Fibroblast of skin of back (primary cell): ENCODE data around the gene KCTD2.
A peak's percentile ranks its signal among the peaks of the same experiment; 100 is the strongest.
"Not testable (repeated sequence)": the region's sequence is repeated elsewhere in the genome, so short reads cannot be mapped to it uniquely, and the experiment has no call there.

Source experiments
- DNase-seq: peaks from one replicate; pipeline ENCODE4 v3.0.0-alpha.2; 2013

Gene KCTD2

GRCh38 chr17:75020331-75021110 is 26.5 kb upstream of the KCTD2 start:
- DNase-seq = no peak

- DNase-seq = no peak
These were observed 22.2 kb upstream of the KCTD2 start for GRCh38 chr17:75024686-75025397.

- not testable (repeated sequence) for DNase-seq
These were observed 21.7 kb upstream of the KCTD2 start for GRCh38 chr17:75025398-75025734.

GRCh38 chr17:75026650-75027049 is 20.4 kb upstream of the KCTD2 start:
- not testable (repeated sequence) for DNase-seq

- DNase-seq = no peak
These were observed 16.9 kb upstream of the KCTD2 start for GRCh38 chr17:75030161-75030560.

- DNase-seq = peak; percentile 84
These were observed 14.9 kb upstream of the KCTD2 start for GRCh38 chr17:75031972-75032719.

GRCh38 chr17:75032720-75033280 is 14.2 kb upstream of the KCTD2 start:
- DNase-seq = peak; percentile 42

- peak; percentile 93 for DNase-seq
These were observed 13.4 kb upstream of the KCTD2 start for GRCh38 chr17:75033346-75034235.

- DNase-seq = peak; percentile 90
These were observed 12.7 kb upstream of the KCTD2 start for GRCh38 chr17:75034236-75034908.

GRCh38 chr17:75036643-75037268 is 10.3 kb upstream of the KCTD2 start:
- DNase-seq = peak; percentile 58

GRCh38 chr17:75039238-75039637 is 7.8 kb upstream of the KCTD2 start:
- DNase-seq = no peak

- DNase-seq = no peak
These were observed 5.3 kb upstream of the KCTD2 start for GRCh38 chr17:75041656-75042280.

GRCh38 chr17:75043789-75044188 is 3.2 kb upstream of the KCTD2 start:
- DNase-seq = not testable (repeated sequence)

- no peak for DNase-seq
These were observed 2.3 kb upstream of the KCTD2 start for GRCh38 chr17:75044716-75045115.

GRCh38 chr17:75045946-75046406 is 1.0 kb upstream of the KCTD2 start:
- DNase-seq = not testable (repeated sequence)

- no peak for DNase-seq
These were observed 523 bp downstream of the KCTD2 start for GRCh38 chr17:75047398-75048098.

GRCh38 chr17:75048249-75048878 is 1.3 kb downstream of the KCTD2 start:
- no peak for DNase-seq

- no peak for DNase-seq
These were observed 2.0 kb downstream of the KCTD2 start for GRCh38 chr17:75049057-75049456.

- DNase-seq = no peak
These were observed 2.7 kb downstream of the KCTD2 start for GRCh38 chr17:75049706-75050105.
